Mesenchymal stem cell (in vitro differentiated cells and primary cell): Measurements from ENCODE around the gene ZNF511. TPM values are rescaled to one million over a fixed set of nuclear protein-coding genes. Genes with fewer than 3 reads are reported as not detected.

Experiments used
- DNase-seq: peaks from one replicate; pipeline ENCODE4 v3.0.0-alpha.2; 2013
- H2AFZ ChIP-seq: one replicate; pipeline ENCODE4 v1.6.1; 2013; ENCODE audit warnings: low read depth, mild to moderate bottlenecking, control low read depth, inconsistent platforms, low read length, moderate library complexity
- H2AK5ac ChIP-seq: 2 replicates; pipeline ENCODE4 v1.6.1; 2013; ENCODE audit warnings: low read length, moderate library complexity, mild to moderate bottlenecking, inconsistent platforms; ENCODE audit not compliant: severe bottlenecking
- H2BK120ac ChIP-seq: one replicate; pipeline ENCODE4 v1.6.1; 2013; ENCODE audit warnings: low read depth, mild to moderate bottlenecking, inconsistent platforms, low read length, moderate library complexity
- H2BK12ac ChIP-seq, 2 experiments: one replicate each; pipeline ENCODE4 v1.6.1; 2013; ENCODE audit warnings: inconsistent platforms in 2 of 2, low read length in 2 of 2, mild to moderate bottlenecking in 2 of 2, moderate library complexity in 2 of 2, control low read depth in 1 of 2
- H2BK15ac ChIP-seq: one replicate; pipeline ENCODE4 v1.6.1; 2013; ENCODE audit warnings: mild to moderate bottlenecking, low read depth, inconsistent platforms; ENCODE audit not compliant: poor library complexity, severe bottlenecking
- H2BK5ac ChIP-seq: 2 replicates; pipeline ENCODE4 v1.6.1; 2013; ENCODE audit warnings: low read depth, mild to moderate bottlenecking, low read length, control low read depth, inconsistent platforms; ENCODE audit not compliant: poor library complexity, severe bottlenecking
- H3K14ac ChIP-seq, 2 experiments: one replicate each; pipeline ENCODE4 v1.6.1; 2013; ENCODE audit warnings: inconsistent platforms in 2 of 2, low read length in 2 of 2, control low read depth in 1 of 2, mild to moderate bottlenecking in 1 of 2, moderate library complexity in 1 of 2
- H3K18ac ChIP-seq, 2 experiments: one replicate each; pipeline ENCODE4 v1.6.1; 2013; ENCODE audit warnings: inconsistent platforms in 2 of 2, low read length in 2 of 2, control low read depth in 1 of 2, low read depth in 1 of 2, mild to moderate bottlenecking in 1 of 2
- H3K23ac ChIP-seq, 2 experiments: one replicate each; pipeline ENCODE4 v1.6.1; 2013; ENCODE audit warnings: inconsistent platforms in 2 of 2, low read length in 2 of 2, mild to moderate bottlenecking in 2 of 2, moderate library complexity in 2 of 2, control low read depth in 1 of 2
- H3K27ac ChIP-seq: 2 replicates; pipeline ENCODE4 v1.5.1; 2013; ENCODE audit warnings: mild to moderate bottlenecking, moderate library complexity, low read length, control low read depth, inconsistent platforms; ENCODE audit not compliant: poor library complexity, severe bottlenecking
- H3K27me3 ChIP-seq, 2 experiments: 2 replicates each; pipeline versions ENCODE4 v1.6.1 to v1.7.0; 2013; ENCODE audit warnings: low read length in 2 of 2, mild to moderate bottlenecking in 2 of 2, moderate library complexity in 2 of 2, control low read depth in 1 of 2, inconsistent platforms in 1 of 2; ENCODE audit not compliant: control insufficient read depth in 1 of 2, insufficient read depth in 1 of 2
- H3K36me3 ChIP-seq, 2 experiments: 2 replicates each; pipeline versions ENCODE4 v1.6.1 to v1.7.0; 2013; ENCODE audit warnings: low read length in 2 of 2, control low read depth in 1 of 2, inconsistent platforms in 1 of 2, low read depth in 1 of 2, mild to moderate bottlenecking in 1 of 2; ENCODE audit not compliant: insufficient read depth in 2 of 2, control insufficient read depth in 1 of 2
- H3K4ac ChIP-seq, 2 experiments: one replicate each; pipeline ENCODE4 v1.6.1; 2013; ENCODE audit warnings: inconsistent platforms in 2 of 2, low read length in 2 of 2, mild to moderate bottlenecking in 2 of 2, moderate library complexity in 2 of 2, control low read depth in 1 of 2, low read depth in 1 of 2
- H3K4me1 ChIP-seq: 2 replicates; pipeline ENCODE4 v1.6.1; 2013; ENCODE audit warnings: low read depth, low read length, control low read depth; ENCODE audit not compliant: control insufficient read depth, insufficient read depth
- H3K4me2 ChIP-seq: 2 replicates; pipeline ENCODE4 v1.6.1; 2013; ENCODE audit warnings: low read length, mild to moderate bottlenecking, inconsistent platforms; ENCODE audit not compliant: poor library complexity, severe bottlenecking
- H3K4me3 ChIP-seq, 2 experiments: 2 replicates each; pipeline versions ENCODE4 v1.5.1 to v1.7.0; 2013; ENCODE audit warnings: low read length in 2 of 2, mild to moderate bottlenecking in 2 of 2, control low read depth in 1 of 2, low read depth in 1 of 2; ENCODE audit not compliant: insufficient read depth in 1 of 2
- H3K79me1 ChIP-seq: replicated peaks from 2 replicates; pipeline ENCODE4 v1.6.1; 2013; ENCODE audit warnings: mild to moderate bottlenecking, control low read depth, low read length, inconsistent platforms; ENCODE audit not compliant: poor library complexity, severe bottlenecking
- H3K9ac ChIP-seq: 2 replicates; pipeline ENCODE4 v1.7.0; 2013; ENCODE audit warnings: mild to moderate bottlenecking, low read length, moderate library complexity
- H3K9me3 ChIP-seq: 2 replicates; pipeline ENCODE4 v1.7.0; 2013; ENCODE audit warnings: mild to moderate bottlenecking, low read length; ENCODE audit not compliant: control insufficient read depth
- H4K8ac ChIP-seq: one replicate; pipeline ENCODE4 v1.6.1; 2013; ENCODE audit warnings: inconsistent platforms, mild to moderate bottlenecking, low read length, moderate library complexity
- H4K91ac ChIP-seq: one replicate; pipeline ENCODE4 v1.6.1; 2013; ENCODE audit warnings: mild to moderate bottlenecking, low read length, inconsistent platforms
- WGBS: methylation state at CpG from one replicate; pipeline ENCODE4 v1.1.7; 2013; ENCODE audit warnings: mixed read lengths; 5-methylcytosine and 5-hydroxymethylcytosine counted together
- polyA plus RNA-seq, 2 experiments: library from polyadenylated mRNA; stranded (reverse); fragments of 200-250 nt; gene quantifications; one replicate each; pipeline ENCODE4 v1.2.3, GENCODE V29; 2013

The ZNF511 gene, protein sequence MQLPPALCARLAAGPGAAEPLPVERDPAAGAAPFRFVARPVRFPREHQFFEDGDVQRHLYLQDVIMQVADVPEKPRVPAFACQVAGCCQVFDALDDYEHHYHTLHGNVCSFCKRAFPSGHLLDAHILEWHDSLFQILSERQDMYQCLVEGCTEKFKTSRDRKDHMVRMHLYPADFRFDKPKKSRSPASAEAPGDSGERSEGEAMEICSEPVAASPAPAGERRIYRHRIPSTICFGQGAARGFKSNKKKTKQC
- polyA plus RNA-seq (2013, experiment 1 of 2) = 17.8 TPM
- 17.9 TPM for polyA plus RNA-seq (2013, experiment 2 of 2)

DNA sequence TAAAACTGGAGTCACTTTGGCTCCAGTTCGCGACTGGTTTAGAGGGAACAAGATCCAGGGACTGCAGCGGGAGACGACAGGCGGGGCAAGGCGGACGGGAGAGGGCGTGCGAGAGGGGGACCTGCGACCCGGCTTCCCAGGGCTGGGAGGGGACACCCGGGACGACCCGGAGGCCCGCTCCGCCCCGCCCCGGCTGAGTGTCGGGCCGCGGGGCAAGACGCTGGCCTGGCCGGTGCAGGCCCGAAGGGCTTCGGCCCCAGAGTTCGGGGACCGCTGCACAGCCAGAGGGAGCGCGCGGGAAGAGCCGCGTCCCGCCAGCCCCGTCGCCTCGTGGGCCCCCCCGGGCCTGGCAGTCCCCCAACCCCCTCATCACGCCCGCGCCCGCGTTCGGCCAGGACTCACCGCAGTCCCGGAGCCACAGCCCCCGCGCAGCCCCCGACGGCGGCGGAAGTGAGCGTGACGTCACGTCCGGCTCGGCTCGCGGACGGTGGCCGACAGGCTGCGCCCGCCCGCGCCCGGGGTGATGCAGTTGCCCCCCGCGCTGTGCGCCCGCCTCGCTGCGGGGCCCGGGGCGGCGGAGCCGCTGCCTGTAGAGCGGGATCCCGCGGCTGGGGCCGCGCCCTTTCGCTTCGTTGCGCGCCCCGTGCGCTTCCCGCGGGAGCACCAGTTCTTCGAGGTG lies at the start of gene ZNF511, which contains the start of gene TUBGCP2:
Gene ZNF511, plus strand, starts transcription at position 494 of the 679 bp plus-strand sequence. Its CDS starts 30 bp downstream, at position 524.
Gene TUBGCP2, minus strand, starts transcription at position 452 of the 679 bp plus-strand sequence. CDS start 5,931 bp downstream, outside the sequence.
- Histone ChIP-seq H3K36me3 (peaks cover 36 to 50% of the 10 kb centered on the region in 2 experiments), H3K18ac (peak within 1 kb of the TSS; percentile 90 to 91), H3K14ac (peak within 1 kb of the TSS in 1 of 2 experiments; percentile 89), H3K4me1 (peaks cover 28% of the 10 kb centered on the region), H3K79me1 (peaks cover 19% of the 10 kb centered on the region), H4K8ac (peak within 1 kb of the TSS; percentile 70), H3K23ac (peak within 1 kb of the TSS in 1 of 2 experiments; percentile 73), H3K4me3 (peak within 1 kb of the TSS; percentile 92 to 95), H2AK5ac (no peak within 1 kb of the TSS), H3K4ac (peak within 1 kb of the TSS; percentile 86 to 94), H4K91ac (peak within 1 kb of the TSS; percentile 57), H2BK5ac (peak within 1 kb of the TSS; percentile 95), H3K4me2 (peak within 1 kb of the TSS; percentile 80), H2BK120ac (peak within 1 kb of the TSS; percentile 96), H3K27me3 (no peaks in the 10 kb centered on the region), H2BK15ac (peak within 1 kb of the TSS; percentile 96), H3K9me3 (no peaks in the 10 kb centered on the region), H2BK12ac (peak within 1 kb of the TSS in 1 of 2 experiments; percentile 84), H3K9ac (peak within 1 kb of the TSS; percentile 99), H3K27ac (peak within 1 kb of the TSS; percentile 67), H2AFZ (peak within 1 kb of the TSS; percentile 66)
- DNase-seq = peak; percentile 86
- WGBS = under 1% methylated on average over 58 of the region's 89 CpGs

DNA sequence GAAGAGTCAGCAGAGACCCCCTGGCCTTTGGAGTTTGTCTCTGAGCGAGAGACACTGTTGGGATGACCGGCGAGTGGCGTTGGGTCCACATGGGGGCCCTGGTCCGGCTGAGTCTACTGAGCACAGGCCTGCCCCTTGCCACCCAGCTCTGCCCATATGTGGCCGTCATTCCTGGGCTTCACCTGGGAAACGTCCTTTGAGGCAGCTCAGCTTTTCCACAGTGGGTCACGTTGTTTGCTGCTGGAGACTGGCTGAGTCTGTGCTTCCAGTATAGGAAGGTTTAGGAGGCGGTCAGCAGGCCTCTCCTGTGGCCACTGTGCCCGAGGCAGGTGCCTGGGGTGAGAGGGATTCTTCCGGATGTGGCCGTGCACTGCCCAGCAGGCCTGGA lies 49.1 kb upstream of the ZNF511 start:
- no peak for DNase-seq
- Histone ChIP-seq H2BK15ac (peak overlapping the region; percentile 82), H4K8ac (peak overlapping the region; percentile 93), H2BK5ac (no peak overlapping the region), H3K18ac (peak overlapping the region; percentile 85 to 87), H3K9ac (peak overlapping the region; percentile 51), H3K9me3 (no peaks in the 10 kb centered on the region), H2BK12ac (peak overlapping the region; percentile 88 to 98), H2BK120ac (peak overlapping the region; percentile 15), H3K4me1 (peaks cover 48% of the 10 kb centered on the region), H3K4me3 (no peak overlapping the region), H3K4me2 (no peak overlapping the region), H3K79me1 (no peaks in the 10 kb centered on the region), H3K27ac (peak overlapping the region; percentile 79), H3K23ac (no peak overlapping the region), H3K4ac (peak overlapping the region; percentile 52 to 81), H4K91ac (peak overlapping the region; percentile 97), H3K27me3 (no peaks in the 10 kb centered on the region), H2AK5ac (peak overlapping the region; percentile 38), H3K36me3 (peaks cover 0 to 3% of the 10 kb centered on the region in 2 experiments), H3K14ac (peak overlapping the region in 1 of 2 experiments; percentile 31), H2AFZ (peak overlapping the region; percentile 21)
- WGBS = 67% methylated on average over 12 of the region's 12 CpGs

DNA sequence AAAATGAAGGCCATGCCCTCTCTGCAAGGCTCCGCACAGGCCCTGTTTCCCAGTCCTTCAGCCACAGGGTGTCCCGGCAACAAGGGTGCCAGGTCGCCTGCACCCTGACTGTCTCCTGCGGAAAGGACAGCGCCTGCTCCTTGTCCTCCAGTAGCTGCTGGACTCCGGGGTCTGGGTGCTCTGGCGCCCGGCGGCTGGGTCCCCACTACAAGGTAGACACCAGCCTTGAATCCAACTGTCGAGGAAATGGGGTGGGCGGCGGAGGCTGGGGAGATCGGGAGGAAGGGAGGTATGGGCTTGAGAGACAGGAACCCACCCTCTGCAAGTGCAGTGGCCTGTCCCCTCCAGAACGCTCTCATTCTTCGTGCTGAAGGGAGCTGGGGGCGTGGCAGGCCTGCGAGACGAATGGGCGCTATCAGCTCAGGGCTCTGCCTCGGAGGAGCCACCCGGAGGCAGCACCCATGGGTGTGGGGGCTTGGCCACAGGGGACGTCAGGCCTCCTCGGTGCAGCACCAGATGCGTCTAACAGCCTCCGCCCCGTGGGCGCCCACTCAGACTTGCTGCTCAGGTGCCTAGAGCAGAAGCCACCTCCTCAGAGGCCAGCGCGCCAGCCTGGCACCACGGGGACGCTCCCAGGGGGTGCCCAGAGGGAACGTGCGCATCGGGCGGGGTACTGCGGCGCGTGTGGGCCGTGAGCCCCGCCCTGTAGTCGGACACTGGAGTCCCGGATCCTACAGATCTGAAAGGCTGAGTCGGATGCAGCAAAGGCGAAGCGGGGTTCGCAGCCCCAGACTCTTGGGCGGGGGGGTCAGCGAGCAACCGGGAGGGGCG lies 47.6 kb upstream of the ZNF511 start:
- peak overlapping the region; percentile 79 for H2AK5ac ChIP-seq
- no peak overlapping the region for H3K23ac ChIP-seq
- H3K9ac ChIP-seq = peak overlapping the region; percentile 65
- DNase-seq = peak; percentile 44
- peak overlapping the region; percentile 59 for H2BK5ac ChIP-seq
- peaks cover 0 to 6% of the 10 kb centered on the region in 2 experiments for H3K36me3 ChIP-seq
- H3K4me1 ChIP-seq = peaks cover 48% of the 10 kb centered on the region
- H3K18ac ChIP-seq = peak overlapping the region; percentile 97
- no peaks in the 10 kb centered on the region for H3K79me1 ChIP-seq
- peak overlapping the region; percentile 97 for H4K91ac ChIP-seq
- peak overlapping the region; percentile 79 to 95 for H3K14ac ChIP-seq
- peak overlapping the region; percentile 28 to 85 for H2BK12ac ChIP-seq
- peak overlapping the region; percentile 98 for H4K8ac ChIP-seq
- H2BK15ac ChIP-seq = peak overlapping the region; percentile 71
- peak overlapping the region; percentile 78 to 81 for H3K4me3 ChIP-seq
- H3K27ac ChIP-seq = no peak overlapping the region
- no peak overlapping the region for H2AFZ ChIP-seq
- no peaks in the 10 kb centered on the region for H3K9me3 ChIP-seq
- H3K4me2 ChIP-seq = peak overlapping the region; percentile 84
- H2BK120ac ChIP-seq = peak overlapping the region; percentile 93
- peak overlapping the region; percentile 93 to 94 for H3K4ac ChIP-seq
- 47% methylated on average over 41 of the region's 50 CpGs for WGBS
- H3K27me3 ChIP-seq = no peaks in the 10 kb centered on the region
